AG10803 (cell line): ENCODE results near the gene SH3GL3.

Experiments
- DNase-seq: peaks from one replicate; pipeline ENCODE4 v3.0.0; 2010; ENCODE audit warnings: low read depth
- H3K4me3 ChIP-seq: 2 replicates; pipeline ENCODE4 v1.5.1; 2011; ENCODE audit warnings: mild to moderate bottlenecking, low read length, control low read depth
- TF ChIP-seq, protein P1 (sequence below): conservative IDR thresholded peaks from 2 replicates; pipeline ENCODE4 v1.5.1; 2011; ENCODE audit warnings: mild to moderate bottlenecking, low read length, control low read depth, inconsistent platforms

SH3GL3 gene

GRCh38 chr15:83458381-83458780 lies 11.2 kb downstream of the SH3GL3 start:
- DNase-seq, result no peak
- TF ChIP-seq, protein P1, sequence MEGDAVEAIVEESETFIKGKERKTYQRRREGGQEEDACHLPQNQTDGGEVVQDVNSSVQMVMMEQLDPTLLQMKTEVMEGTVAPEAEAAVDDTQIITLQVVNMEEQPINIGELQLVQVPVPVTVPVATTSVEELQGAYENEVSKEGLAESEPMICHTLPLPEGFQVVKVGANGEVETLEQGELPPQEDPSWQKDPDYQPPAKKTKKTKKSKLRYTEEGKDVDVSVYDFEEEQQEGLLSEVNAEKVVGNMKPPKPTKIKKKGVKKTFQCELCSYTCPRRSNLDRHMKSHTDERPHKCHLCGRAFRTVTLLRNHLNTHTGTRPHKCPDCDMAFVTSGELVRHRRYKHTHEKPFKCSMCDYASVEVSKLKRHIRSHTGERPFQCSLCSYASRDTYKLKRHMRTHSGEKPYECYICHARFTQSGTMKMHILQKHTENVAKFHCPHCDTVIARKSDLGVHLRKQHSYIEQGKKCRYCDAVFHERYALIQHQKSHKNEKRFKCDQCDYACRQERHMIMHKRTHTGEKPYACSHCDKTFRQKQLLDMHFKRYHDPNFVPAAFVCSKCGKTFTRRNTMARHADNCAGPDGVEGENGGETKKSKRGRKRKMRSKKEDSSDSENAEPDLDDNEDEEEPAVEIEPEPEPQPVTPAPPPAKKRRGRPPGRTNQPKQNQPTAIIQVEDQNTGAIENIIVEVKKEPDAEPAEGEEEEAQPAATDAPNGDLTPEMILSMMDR, result no peak
- H3K4me3 ChIP-seq, result no peak overlapping the region

DNA sequence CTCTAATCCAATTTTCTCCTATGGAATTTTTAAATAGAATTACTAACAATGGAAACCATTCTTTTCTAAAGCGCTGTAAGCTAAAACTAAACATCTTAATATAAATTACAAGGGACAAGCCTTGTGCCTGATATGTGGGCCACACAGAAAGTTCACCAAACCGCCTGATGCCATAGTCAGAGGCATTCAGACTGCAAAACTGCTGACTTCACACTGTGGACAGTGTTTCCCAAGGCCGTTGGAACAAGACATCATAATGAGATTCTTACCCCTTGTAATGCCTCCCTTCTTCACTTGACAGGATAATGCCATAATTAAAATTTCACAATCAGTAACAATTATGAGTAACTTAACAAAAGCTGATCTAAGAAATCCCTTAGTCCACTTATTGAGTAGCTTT lies 14.9 kb downstream of the SH3GL3 start:
- no peak for DNase-seq
- TF ChIP-seq, protein P1, result no peak
- H3K4me3 ChIP-seq, result no peak overlapping the region

GRCh38 chr15:83462953-83463433 lies 15.9 kb downstream of the SH3GL3 start:
- no peak for DNase-seq
- H3K4me3 ChIP-seq, result no peak overlapping the region
- TF ChIP-seq, protein P1, result no peak

GRCh38 chr15:83470887-83471286 lies 23.7 kb downstream of the SH3GL3 start:
- DNase-seq, result no peak
- TF ChIP-seq, protein P1, result no peak
- no peak overlapping the region for H3K4me3 ChIP-seq

GRCh38 chr15:83471307-83471866 lies 24.2 kb downstream of the SH3GL3 start:
- TF ChIP-seq, protein P1, result no peak
- H3K4me3 ChIP-seq, result no peak overlapping the region
- no peak for DNase-seq

DNA sequence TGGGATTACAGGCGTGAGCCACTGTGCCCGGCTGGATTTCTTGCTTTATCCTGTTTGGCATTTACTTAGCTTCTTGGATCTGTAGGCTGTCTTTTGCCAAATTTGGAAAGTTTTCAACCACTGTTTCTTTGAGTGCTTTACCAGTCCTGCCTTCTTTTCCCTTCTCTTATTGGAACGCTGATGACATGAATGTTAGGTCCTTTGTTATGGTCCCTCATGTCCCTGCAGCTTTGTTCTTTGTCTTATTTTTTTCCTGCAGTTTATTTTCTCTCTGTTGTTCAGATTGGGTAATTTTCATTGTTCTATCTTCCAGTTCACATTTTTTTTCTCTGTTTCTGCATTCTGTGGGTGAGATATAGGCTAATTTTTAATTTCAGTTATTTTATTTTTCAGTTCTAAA lies 25.0 kb downstream of the SH3GL3 start:
- H3K4me3 ChIP-seq, result no peak overlapping the region
- TF ChIP-seq, protein P1, result no peak
- DNase-seq, result no peak

DNA sequence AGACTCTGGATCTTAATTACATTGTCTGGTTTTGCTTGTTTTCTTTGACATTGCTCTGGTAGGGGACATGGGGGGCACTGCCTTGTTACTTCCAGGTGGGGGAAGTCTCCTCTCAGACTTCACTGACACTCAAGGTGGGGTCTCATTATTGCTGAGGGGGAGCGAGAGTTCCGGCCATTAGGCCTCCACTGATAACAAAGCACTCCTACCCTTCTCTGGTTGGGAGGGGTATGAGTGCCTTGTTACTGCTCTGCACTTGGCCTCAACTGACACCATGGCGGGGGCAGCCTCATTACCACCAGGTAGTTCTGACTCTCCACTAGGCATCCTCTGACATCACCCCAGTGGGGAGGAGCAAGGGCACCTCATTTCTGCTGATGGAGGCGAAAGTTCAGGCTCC lies 25.7 kb downstream of the SH3GL3 start:
- H3K4me3 ChIP-seq, result no peak overlapping the region
- no peak for DNase-seq
- TF ChIP-seq, protein P1, result no peak
